H1 (cell line): Measurements from ENCODE around the gene DYDC2. TPM values are rescaled to one million over a fixed set of nuclear protein-coding genes. Genes with fewer than 3 reads are reported as not detected.

Experiments
- CHD1 ChIP-seq: IDR thresholded peaks from 2 replicates; pipeline ENCODE4 v1.6.1; 2012; ENCODE audit warnings: low read depth, low read length, improper control_type of control experiment
- CTCF ChIP-seq, 3 experiments: IDR thresholded peaks; 1 replicate in 2 of 3; 2 replicates in 1 of 3; pipeline versions ENCODE4 v1.5.1 to v1.6.1; 2011; ENCODE audit warnings: low read length in 3 of 3, mild to moderate bottlenecking in 3 of 3, inconsistent platforms in 2 of 3, low read depth in 1 of 3, moderate library complexity in 1 of 3; ENCODE audit not compliant: insufficient read depth in 1 of 3; ENCODE audit errors: control extremely low read depth in 1 of 3
- polyA plus RNA-seq, 7 experiments: library from polyadenylated mRNA; depleted of rRNA in 3 of 7; stranded (reverse) in 5 of 7; unstranded in 2 of 7; fragments of >200 nt in 5 of 7; fragments of 200-250 nt in 2 of 7; gene quantifications; 1 replicate in 5 of 7; 2 replicates in 1 of 7; 4 replicates in 1 of 7; pipeline versions ENCODE4 v1.2.1 to v1.2.3, GENCODE V29; 2011 to 2013; ENCODE audit warnings: missing spikeins in 2 of 7, mixed read lengths in 2 of 7
- total RNA-seq: library from RNA; stranded (reverse); fragmentation: NEBNext Ultra II Directional; extraction: Animal tissue kit (Norgen Biotek cat#: 25700); gene quantifications from 2 replicates; pipeline ENCODE4 v1.2.1, GENCODE V29; 2021

Gene DYDC2
- total and polyA plus RNA-seq, 2 of the 8 experiments (the other 6 are each of a cell fraction or from before 2014, with no cell fraction given): 1.5 to 5.2 TPM

GRCh38 chr10:80382989-80383388, 26.4 kb downstream of the DYDC2 start (continued):
- TF ChIP-seq CTCF (IDR thresholded peaks at IDR 0.05; ENCODE audit: control extremely low read depth in 1 of 3, insufficient read depth in 1 of 3, low read depth in 1 of 3, low read length in 3 of 3) (peak in 2 of 3 experiments; percentile 58 to 78; a peak in 3 of 4 replicates), CHD1 (no peak)
